GM12872 (cell line): ENCODE measurements around the gene LYSMD2.

Experiments used
- CTCF ChIP-seq: IDR thresholded peaks from 3 replicates; pipeline ENCODE4 v1.5.1; 2011; ENCODE audit warnings: low read depth, mild to moderate bottlenecking, low read length, moderate library complexity; ENCODE audit not compliant: insufficient read depth

LYSMD2 gene

GRCh38 chr15:51688863-51689262 lies 48.6 kb downstream of the LYSMD2 start:
- no peak; the same call in 2 of the 3 replicates for TF ChIP-seq CTCF

GRCh38 chr15:51687565-51687964 lies 49.9 kb downstream of the LYSMD2 start:
- TF ChIP-seq CTCF, result no peak

GRCh38 chr15:51681303-51681963 lies 56.0 kb downstream of the LYSMD2 start, which contains the start of gene SCG3:
SCG3 (plus strand) TSS chr15:51681503; CDS start chr15:51681756, 253 bp downstream.
- TF ChIP-seq CTCF, result no peak

- no peak for TF ChIP-seq CTCF
Measured at GRCh38 chr15:51680321-51680720, 57.1 kb downstream of the LYSMD2 start.

GRCh38 chr15:51678096-51678495 lies 59.4 kb downstream of the LYSMD2 start:
- TF ChIP-seq CTCF, result no peak

GRCh38 chr15:51677452-51677851 lies 60.0 kb downstream of the LYSMD2 start:
- no peak for TF ChIP-seq CTCF

- TF ChIP-seq CTCF, result no peak
Measured at GRCh38 chr15:51677021-51677420, 60.4 kb downstream of the LYSMD2 start.

- no peak for TF ChIP-seq CTCF
Measured at GRCh38 chr15:51675234-51675633, 62.2 kb downstream of the LYSMD2 start.
